DOHH2 (cell line): ENCODE data around the gene IER5.

Experiments used
- H3F3A ChIP-seq: fragments of 200-600 bp; sonication (generic), shearing (Covaris generic); 2 replicates; pipeline ENCODE4 v1.6.0; 2016; ENCODE audit warnings: antibody characterized with exemption, mild to moderate bottlenecking; ENCODE audit not compliant: control insufficient read depth, insufficient read depth
- H3K27ac ChIP-seq: fragments of 200-600 bp; sonication (generic); 2 replicates; pipeline ENCODE4 v1.5.1; 2014; ENCODE audit warnings: low read depth, mild to moderate bottlenecking, low read length, moderate library complexity
- H3K27me3 ChIP-seq: fragments of 200-600 bp; sonication (generic); 2 replicates; pipeline ENCODE4 v1.6.1; 2014; ENCODE audit warnings: mild to moderate bottlenecking, low read length, mixed read lengths; ENCODE audit not compliant: control insufficient read depth
- H3K36me3 ChIP-seq: fragments of 200-600 bp; sonication (generic); 2 replicates; pipeline ENCODE4 v1.6.1; 2014; ENCODE audit warnings: mild to moderate bottlenecking, low read length, moderate library complexity, mixed read lengths; ENCODE audit not compliant: control insufficient read depth
- H3K4me1 ChIP-seq: fragments of 200-600 bp; sonication (generic); 2 replicates; pipeline ENCODE4 v1.6.1; 2014; ENCODE audit warnings: mild to moderate bottlenecking, low read length, mixed read lengths; ENCODE audit not compliant: control insufficient read depth
- H3K4me2 ChIP-seq: fragments of 200-600 bp; sonication (generic); 2 replicates; pipeline ENCODE4 v1.6.0; 2014; ENCODE audit warnings: mild to moderate bottlenecking, low read length, moderate library complexity
- H3K4me3 ChIP-seq: fragments of 200-600 bp; sonication (generic); 2 replicates; pipeline ENCODE4 v1.5.1; 2014; ENCODE audit warnings: mild to moderate bottlenecking, low read length, mixed read lengths
- H3K79me2 ChIP-seq: fragments of 200-600 bp; sonication (generic); 2 replicates; pipeline ENCODE4 v1.6.1; 2014; ENCODE audit warnings: mild to moderate bottlenecking, low read length, mixed read lengths; ENCODE audit not compliant: control insufficient read depth
- H3K9me2 ChIP-seq: fragments of 200-600 bp; sonication (generic); replicated peaks from 2 replicates; pipeline ENCODE4 v1.6.1; 2014; ENCODE audit warnings: mild to moderate bottlenecking, low read length, mixed read lengths; ENCODE audit not compliant: control insufficient read depth
- H3K9me3 ChIP-seq: fragments of 200-600 bp; sonication (generic); 2 replicates; pipeline ENCODE4 v1.6.1; 2014; ENCODE audit warnings: antibody characterized with exemption, low read length, mixed read lengths; ENCODE audit not compliant: control insufficient read depth, insufficient read depth
- H4K20me1 ChIP-seq: fragments of 200-600 bp; sonication (generic); 2 replicates; pipeline ENCODE4 v1.6.0; 2014; ENCODE audit warnings: low read depth, mild to moderate bottlenecking, antibody characterized with exemption, low read length, moderate library complexity; ENCODE audit not compliant: control insufficient read depth, insufficient read depth
- CTCF ChIP-seq: fragments of 200-600 bp; sonication (generic); IDR thresholded peaks from one replicate; pipeline ENCODE4 v1.5.1; 2014; ENCODE audit warnings: antibody characterized with exemption, mild to moderate bottlenecking, low read depth, low read length; ENCODE audit not compliant: poor library complexity, severe bottlenecking
- EZH2phosphoT487 ChIP-seq: fragments of 200-600 bp; sonication (generic); IDR thresholded peaks from 2 replicates; pipeline ENCODE4 v1.6.1; 2017; ENCODE audit warnings: borderline replicate concordance, mild to moderate bottlenecking, antibody characterized with exemption, low read length, moderate library complexity, mixed read lengths

IER5 gene

GRCh38 chr1:181139631-181140061 lies 51.1 kb downstream of the IER5 start:
- Histone ChIP-seq H3K4me1 (peaks cover 35% of the 10 kb centered on the region), H3K27me3 (peaks cover 32% of the 10 kb centered on the region), H3K9me3 (no peaks in the 10 kb centered on the region), H3K4me2 (no peak overlapping the region), H3F3A (peaks cover 5% of the 10 kb centered on the region; the same call in 1 of the 2 replicates), H3K9me2 (no peaks in the 10 kb centered on the region), H3K27ac (no peak overlapping the region), H3K4me3 (no peak overlapping the region), H3K79me2 (no peaks in the 10 kb centered on the region), H4K20me1 (peaks cover 12% of the 10 kb centered on the region), H3K36me3 (no peaks in the 10 kb centered on the region)
- TF ChIP-seq CTCF (no peak), EZH2phosphoT487 (no peak)

- Histone ChIP-seq H3F3A (peaks cover 5% of the 10 kb centered on the region; the same call in 1 of the 2 replicates), H4K20me1 (peaks cover 12% of the 10 kb centered on the region), H3K4me1 (peaks cover 27% of the 10 kb centered on the region), H3K9me3 (no peaks in the 10 kb centered on the region), H3K27me3 (peaks cover 36% of the 10 kb centered on the region), H3K4me3 (no peak overlapping the region), H3K36me3 (no peaks in the 10 kb centered on the region), H3K4me2 (no peak overlapping the region), H3K79me2 (no peaks in the 10 kb centered on the region), H3K9me2 (no peaks in the 10 kb centered on the region), H3K27ac (no peak overlapping the region)
- TF ChIP-seq CTCF (no peak), EZH2phosphoT487 (no peak)
These were observed 51.9 kb downstream of the IER5 start for GRCh38 chr1:181140398-181140797.

GRCh38 chr1:181140891-181141290 lies 52.4 kb downstream of the IER5 start:
- Histone ChIP-seq H3K9me3 (no peaks in the 10 kb centered on the region), H3K27me3 (peaks cover 36% of the 10 kb centered on the region), H3F3A (peaks cover under 1% of the 10 kb centered on the region; the same call in 1 of the 2 replicates), H3K9me2 (no peaks in the 10 kb centered on the region), H3K36me3 (no peaks in the 10 kb centered on the region), H3K4me3 (no peak overlapping the region), H3K4me1 (peaks cover 22% of the 10 kb centered on the region), H3K27ac (no peak overlapping the region), H3K4me2 (no peak overlapping the region), H4K20me1 (peaks cover 12% of the 10 kb centered on the region), H3K79me2 (no peaks in the 10 kb centered on the region)
- no peak for TF ChIP-seq EZH2phosphoT487
- TF ChIP-seq CTCF = no peak
